Activated CD4-positive, alpha-beta T cell treated with anti-CD3 and anti-CD28 coated beads, Interleukin-2, Interleukin-6, amounts not matched to agents 100 ng/mL and 50 ng/mL, durations not matched to agents 16 hours and 8 hours (primary cell): ENCODE measurements around the gene TBL1X.
"Not testable (repeated sequence)": the region's sequence is repeated elsewhere in the genome, so short reads cannot be mapped to it uniquely, and the experiment has no call there.

Experiments
- DNase-seq: peaks from one replicate; pipeline ENCODE4 v3.0.0-alpha.2; 2020

Gene TBL1X

GRCh38 chrX:9461087-9461486 lies 3.8 kb upstream of the TBL1X start:
- no peak for DNase-seq

GRCh38 chrX:9462456-9462855 lies 2.4 kb upstream of the TBL1X start:
- no peak for DNase-seq

GRCh38 chrX:9465380-9466123 lies 694 bp downstream of the TBL1X start:
- peak; percentile 27 for DNase-seq

DNA sequence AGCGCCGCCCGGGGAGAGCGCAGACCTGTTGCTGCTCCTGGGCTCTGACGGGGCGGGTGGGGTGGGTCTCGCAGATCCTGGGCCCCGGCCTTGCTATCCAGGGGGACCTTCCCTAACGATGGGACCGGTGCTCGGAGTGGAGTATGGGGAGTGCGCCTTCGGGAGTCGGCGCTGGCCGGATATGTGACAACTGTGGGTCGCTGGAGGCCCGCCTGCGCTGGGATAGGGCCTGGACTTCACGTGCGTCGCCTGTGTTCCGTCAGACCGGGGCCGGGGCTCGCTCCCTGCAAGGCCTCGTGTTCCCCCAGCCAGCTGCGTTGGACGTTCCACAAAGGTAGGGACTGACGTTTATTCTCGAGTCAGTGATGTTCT lies 1.3 kb downstream of the TBL1X start:
- peak; percentile 36 for DNase-seq

DNA sequence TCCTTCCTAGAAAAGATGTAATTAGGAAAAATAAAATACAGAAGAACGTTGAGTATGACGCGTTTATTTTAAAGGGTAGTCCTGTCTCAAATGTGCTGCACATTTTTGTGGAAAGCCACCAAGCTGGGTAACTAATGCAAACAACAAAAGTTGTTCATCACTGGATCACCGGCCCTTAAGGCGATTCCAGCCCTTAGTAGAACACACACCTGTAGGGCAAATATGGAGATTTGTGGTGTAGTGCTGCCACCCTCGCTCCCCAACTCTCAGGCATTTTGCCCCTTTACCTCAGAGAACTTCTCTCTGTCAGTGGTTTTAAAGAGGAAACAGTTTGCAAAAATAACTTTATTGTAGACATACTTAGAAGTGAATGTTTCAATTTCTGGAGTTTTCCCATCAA lies 1.9 kb downstream of the TBL1X start:
- DNase-seq, result no peak

DNA sequence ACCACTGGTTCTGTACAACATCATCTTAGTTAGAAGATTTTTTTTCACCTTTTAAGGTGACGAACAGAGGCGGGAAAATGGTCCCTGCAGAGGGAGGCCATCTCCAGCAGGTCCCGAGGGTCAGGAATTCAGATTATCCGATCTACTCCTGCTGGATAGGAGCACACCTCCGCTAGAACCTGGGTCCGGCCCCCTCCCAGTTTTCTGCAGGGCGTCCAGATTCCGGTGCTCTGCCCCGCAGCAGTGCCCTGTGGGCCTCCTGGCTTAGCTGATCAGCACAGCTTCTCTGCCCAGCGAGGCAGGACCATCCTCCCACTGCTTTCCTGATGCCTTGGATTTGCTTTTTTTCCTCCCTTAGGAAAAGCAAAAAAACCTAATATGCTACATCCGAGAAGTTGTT lies 2.3 kb downstream of the TBL1X start:
- DNase-seq, result no peak

GRCh38 chrX:9467751-9468150 lies 2.9 kb downstream of the TBL1X start:
- DNase-seq, result no peak

DNA sequence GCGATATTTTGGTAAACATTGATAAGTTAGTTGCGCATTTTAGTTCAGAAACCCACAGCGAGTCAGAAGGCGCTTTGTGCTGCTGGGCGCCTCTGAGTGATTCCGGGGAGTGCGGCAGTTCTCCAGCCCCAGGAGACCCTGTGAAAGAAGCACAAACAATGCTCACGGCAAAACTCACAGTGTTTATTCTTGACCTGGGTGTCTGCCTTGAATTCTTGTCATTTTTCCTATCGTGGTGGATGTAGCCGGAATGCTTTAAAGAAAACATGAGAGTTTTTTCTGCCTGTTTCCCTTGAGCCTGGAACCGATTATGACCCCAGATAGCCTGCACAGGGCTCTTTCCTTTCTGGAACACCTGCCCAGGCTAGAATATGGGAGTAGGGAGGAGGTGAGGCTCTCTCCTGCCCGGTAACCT lies 6.7 kb downstream of the TBL1X start:
- DNase-seq, result no peak

DNA sequence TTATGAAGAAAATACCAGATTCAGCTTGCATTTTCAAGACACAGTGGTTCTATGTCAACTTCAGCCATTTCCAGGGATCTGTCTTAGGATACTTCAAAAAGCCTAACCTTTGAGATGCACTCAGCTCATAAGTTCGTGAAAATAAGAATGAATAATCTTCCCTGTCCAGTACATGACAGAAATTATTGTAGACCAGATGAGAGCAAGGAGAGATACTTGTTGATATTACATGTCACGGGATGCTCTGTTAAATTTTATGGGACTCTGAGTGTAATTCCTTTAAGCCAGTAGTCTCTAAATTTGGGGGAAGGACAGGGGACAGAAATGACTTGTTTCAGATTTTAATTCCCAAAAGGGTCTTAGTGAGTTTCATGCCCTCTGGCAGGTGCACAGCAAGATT lies 8.8 kb downstream of the TBL1X start:
- no peak for DNase-seq

- not testable (repeated sequence) for DNase-seq
These were observed 10.6 kb downstream of the TBL1X start for GRCh38 chrX:9475417-9475816.

- no peak for DNase-seq
These were observed 11.1 kb downstream of the TBL1X start for GRCh38 chrX:9475984-9476383.

GRCh38 chrX:9476810-9477575 lies 12.1 kb downstream of the TBL1X start:
- DNase-seq, result no peak

GRCh38 chrX:9482408-9482807 lies 17.6 kb downstream of the TBL1X start:
- no peak for DNase-seq

DNA sequence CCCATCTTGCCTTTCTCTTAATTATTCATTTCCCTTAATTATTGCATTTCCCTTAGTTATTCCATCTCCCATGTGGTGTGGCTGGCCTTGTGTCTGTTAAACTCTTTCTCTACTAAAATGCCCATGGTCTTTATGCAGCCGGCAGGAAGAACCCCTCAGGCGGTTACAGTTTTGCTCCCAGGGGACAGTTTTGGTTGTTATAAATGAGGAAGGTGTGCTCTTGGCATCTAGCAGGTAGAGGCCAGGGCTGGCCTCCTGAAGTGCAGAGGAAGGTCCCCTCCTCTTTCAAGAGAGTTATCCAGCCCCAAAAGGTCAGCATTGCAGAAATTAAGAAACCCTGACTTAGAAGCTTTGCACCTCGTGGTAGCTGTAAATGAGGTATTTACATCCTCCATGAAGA lies 18.0 kb downstream of the TBL1X start:
- no peak for DNase-seq

- DNase-seq, result no peak
These were observed 18.5 kb downstream of the TBL1X start for GRCh38 chrX:9483376-9483775.

- DNase-seq, result no peak
These were observed 22.0 kb downstream of the TBL1X start for GRCh38 chrX:9486786-9487387.

DNA sequence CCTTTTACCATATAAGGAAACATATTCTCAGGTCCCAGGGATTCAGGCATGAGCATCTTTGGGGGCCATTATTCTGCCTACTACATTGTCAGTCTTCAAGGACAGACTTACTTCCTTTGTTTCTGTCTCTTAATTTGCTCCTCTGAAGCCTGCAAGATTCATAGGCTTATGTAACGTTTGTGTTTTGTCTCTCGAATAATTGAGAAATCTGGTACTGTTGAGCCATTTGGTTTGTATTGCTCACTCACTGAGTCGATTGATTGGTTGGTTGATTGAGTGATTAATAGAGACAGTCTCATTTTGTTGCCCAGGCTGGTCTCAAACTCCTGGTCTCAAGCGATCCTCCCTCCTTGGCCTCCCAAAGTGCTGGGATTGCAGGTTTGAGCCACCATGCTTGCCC lies 23.7 kb downstream of the TBL1X start:
- DNase-seq, result no peak

DNA sequence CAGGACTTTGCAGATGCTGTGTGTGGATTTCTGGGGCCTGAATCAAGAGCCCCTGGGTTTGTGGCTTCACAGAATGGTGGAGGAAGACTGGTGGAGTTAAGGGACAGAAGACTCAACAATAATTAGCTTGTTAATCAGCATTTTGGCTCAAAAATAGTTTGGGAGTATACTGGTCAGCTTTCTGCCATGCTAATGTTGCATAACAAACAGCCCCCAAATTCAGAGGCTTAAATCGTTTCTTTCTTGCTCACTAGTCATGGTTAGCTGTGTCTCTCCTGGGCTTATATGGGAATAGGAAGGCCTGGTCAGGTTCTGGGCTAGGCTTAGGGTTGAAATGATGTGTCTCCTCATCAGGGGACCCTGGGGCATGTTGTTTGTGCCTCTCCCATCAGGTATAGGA lies 24.4 kb downstream of the TBL1X start:
- no peak for DNase-seq

DNA sequence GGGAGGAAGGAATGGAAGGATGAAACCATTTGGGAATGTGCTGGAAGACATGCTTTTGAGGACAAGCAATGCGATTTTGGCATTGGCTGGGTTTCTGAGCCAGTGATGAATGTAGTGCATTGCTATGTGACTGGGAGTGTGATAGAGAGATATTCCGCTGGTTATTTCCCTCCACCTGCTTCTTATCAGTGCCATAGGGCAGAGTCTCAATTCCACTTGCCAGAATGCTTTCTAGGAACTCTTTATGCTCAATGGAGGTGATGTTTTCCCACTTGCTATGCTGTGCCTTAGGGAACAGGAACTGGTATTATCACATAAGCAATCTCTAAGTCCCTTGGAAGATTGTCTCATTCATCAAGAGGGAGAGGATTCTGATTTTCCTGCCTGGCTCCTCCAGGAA lies 28.0 kb downstream of the TBL1X start:
- DNase-seq, result no peak

- no peak for DNase-seq
These were observed 29.1 kb downstream of the TBL1X start for GRCh38 chrX:9493936-9494335.

- DNase-seq, result no peak
These were observed 29.9 kb downstream of the TBL1X start for GRCh38 chrX:9494771-9495170.

DNA sequence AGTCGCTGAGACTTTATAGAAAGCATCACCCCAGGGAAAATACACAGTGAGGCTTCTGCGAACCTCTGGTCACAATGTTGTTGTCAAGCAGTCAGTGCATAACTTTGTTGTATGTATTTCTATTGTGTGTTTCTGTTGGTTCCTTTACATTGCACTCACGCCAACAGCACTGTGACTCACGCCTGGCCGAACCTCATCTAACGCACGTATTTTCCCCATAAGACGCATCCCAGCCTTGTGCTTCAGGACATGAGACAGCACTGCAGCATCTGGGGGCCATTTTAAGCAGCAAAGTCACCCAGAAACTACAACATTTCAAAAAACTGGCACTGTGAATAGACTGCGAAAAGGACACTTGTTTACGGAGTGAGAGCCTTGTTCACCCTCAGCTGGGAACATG lies 30.6 kb downstream of the TBL1X start:
- no peak for DNase-seq

DNA sequence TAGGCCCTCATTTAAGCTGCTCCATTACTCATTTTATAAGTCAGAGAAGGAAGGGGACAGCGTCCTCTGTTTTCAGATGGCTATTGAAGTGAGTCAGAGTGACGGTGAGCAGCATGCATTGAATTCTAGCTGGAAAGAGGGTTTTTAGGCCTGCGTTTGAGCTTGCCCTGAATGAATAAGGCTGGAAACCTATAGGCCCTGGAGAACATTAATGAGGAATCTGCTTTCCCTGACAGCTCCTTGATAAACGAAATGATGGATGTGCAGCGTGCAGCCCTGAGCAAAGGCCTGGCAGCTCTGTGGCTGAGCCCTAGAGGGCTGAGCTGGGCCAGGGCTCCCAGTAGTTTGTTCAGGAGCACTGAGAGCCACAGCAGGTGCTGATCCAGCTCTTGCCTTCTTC lies 33.4 kb downstream of the TBL1X start:
- no peak for DNase-seq

DNA sequence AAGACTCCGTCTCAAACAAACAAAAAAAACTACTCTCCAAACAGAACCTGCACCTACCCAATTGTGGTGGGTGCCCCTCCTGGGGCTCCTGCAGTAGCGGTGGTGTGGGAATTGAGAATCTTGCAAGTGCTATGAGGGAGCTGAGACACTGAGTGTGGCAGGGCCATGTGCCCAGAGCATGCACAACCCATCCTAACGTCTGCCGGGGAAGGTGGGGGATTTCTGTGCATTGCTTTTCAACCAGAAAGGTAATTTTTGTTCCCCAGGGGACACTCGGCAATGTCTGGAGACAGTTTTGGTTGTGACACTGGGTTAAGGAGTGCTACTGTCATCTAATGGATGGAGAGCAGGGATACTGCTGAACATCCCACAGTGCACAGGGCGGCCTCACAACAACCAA lies 35.7 kb downstream of the TBL1X start:
- DNase-seq, result no peak
